GM21526 (cell line): Measurements from ENCODE around the gene ASIC2.

Source experiments
- ATAC-seq: cut with Tn5 transposase; IDR thresholded peaks from one replicate; pipeline ENCODE4 v1.9.1; 2021; ENCODE audit warnings: moderate library complexity; ENCODE audit not compliant: unreplicated experiment, low FRiP score

The ASIC2 gene

GRCh38 chr17:33082529-33083173, 210.4 kb downstream of the ASIC2 start:
- ATAC-seq: no peak

- ATAC-seq: no peak
Measured at GRCh38 chr17:33080091-33080490, 213.0 kb downstream of the ASIC2 start.

GRCh38 chr17:33079201-33079600, 213.9 kb downstream of the ASIC2 start:
- no peak for ATAC-seq

GRCh38 chr17:33076979-33077378, 216.1 kb downstream of the ASIC2 start:
- ATAC-seq: no peak

- ATAC-seq: no peak
Measured at GRCh38 chr17:33073416-33073815, 219.7 kb downstream of the ASIC2 start.

- no peak for ATAC-seq
Measured at GRCh38 chr17:33072421-33073161, 220.5 kb downstream of the ASIC2 start.

GRCh38 chr17:33071656-33072055, 221.4 kb downstream of the ASIC2 start:
- ATAC-seq: no peak

- no peak for ATAC-seq
Measured at GRCh38 chr17:33057564-33057963, 235.5 kb downstream of the ASIC2 start.

- ATAC-seq: no peak
Measured at GRCh38 chr17:33056399-33057146, 236.5 kb downstream of the ASIC2 start.

- ATAC-seq: no peak
Measured at GRCh38 chr17:33055746-33056145, 237.3 kb downstream of the ASIC2 start.

- no peak for ATAC-seq
Measured at GRCh38 chr17:33055171-33055611, 237.9 kb downstream of the ASIC2 start.

GRCh38 chr17:33054412-33054811, 238.7 kb downstream of the ASIC2 start:
- no peak for ATAC-seq

GRCh38 chr17:33053676-33054075, 239.4 kb downstream of the ASIC2 start:
- no peak for ATAC-seq

GRCh38 chr17:33052856-33053255, 240.2 kb downstream of the ASIC2 start:
- no peak for ATAC-seq

GRCh38 chr17:33050611-33051140, 242.4 kb downstream of the ASIC2 start:
- no peak for ATAC-seq

- no peak for ATAC-seq
Measured at GRCh38 chr17:33049781-33050414, 243.2 kb downstream of the ASIC2 start.

GRCh38 chr17:33046361-33047255, 246.5 kb downstream of the ASIC2 start:
- ATAC-seq: no peak

- ATAC-seq: no peak
Measured at GRCh38 chr17:33045216-33045615, 247.9 kb downstream of the ASIC2 start.

GRCh38 chr17:33044771-33045170, 248.3 kb downstream of the ASIC2 start:
- no peak for ATAC-seq

- no peak for ATAC-seq
Measured at GRCh38 chr17:33040461-33040860, 252.6 kb downstream of the ASIC2 start.
